Duodenal mucosa (tissue), 2 donors: ENCODE data around the gene MANBA.
A peak's percentile ranks its signal among the peaks of the same experiment; 100 is the strongest.
"Not testable (repeated sequence)": the region's sequence is repeated elsewhere in the genome, so short reads cannot be mapped to it uniquely, and the experiment has no call there.

Source experiments
- H3K27ac ChIP-seq: one replicate; pipeline ENCODE4 v1.7.0; 2013; ENCODE audit warnings: low read depth, low read length
- H3K27me3 ChIP-seq, 2 donors: one replicate each; pipeline ENCODE4 v1.7.0; 2013; ENCODE audit warnings: low read length in 2 of 2, control low read depth in 1 of 2; ENCODE audit not compliant: insufficient read depth in 2 of 2, control insufficient read depth in 1 of 2
- H3K36me3 ChIP-seq, 2 donors: one replicate each; pipeline ENCODE4 v1.7.0; 2013; ENCODE audit warnings: low read length in 2 of 2, control low read depth in 1 of 2; ENCODE audit not compliant: insufficient read depth in 2 of 2, control insufficient read depth in 1 of 2
- H3K4me1 ChIP-seq, 2 donors: one replicate each; pipeline ENCODE4 v1.7.0; 2013; ENCODE audit warnings: low read length in 2 of 2, control low read depth in 1 of 2; ENCODE audit not compliant: insufficient read depth in 2 of 2, control insufficient read depth in 1 of 2
- H3K4me3 ChIP-seq, 2 donors: one replicate each; pipeline ENCODE4 v1.7.0; 2013; ENCODE audit warnings: low read length in 2 of 2, low read depth in 1 of 2
- H3K9ac ChIP-seq, 2 donors: one replicate each; pipeline ENCODE4 v1.7.0; 2013; ENCODE audit warnings: low read length in 2 of 2, low read depth in 1 of 2
- H3K9me3 ChIP-seq, 2 donors: one replicate each; pipeline ENCODE4 v1.7.0; 2013; ENCODE audit warnings: low read length in 2 of 2, control low read depth in 1 of 2; ENCODE audit not compliant: control insufficient read depth in 1 of 2

The MANBA gene

GRCh38 chr4:102772738-102773340 lies 12.1 kb upstream of the MANBA start:
- H3K4me3 ChIP-seq: no peak overlapping the region
- H3K27me3 ChIP-seq: no peaks in the 10 kb centered on the region
- H3K4me1 ChIP-seq: no peaks in the 10 kb centered on the region
- no peaks in the 10 kb centered on the region for H3K36me3 ChIP-seq
- no peak overlapping the region for H3K9ac ChIP-seq
- H3K27ac ChIP-seq: no peak overlapping the region
- no peaks in the 10 kb centered on the region for H3K9me3 ChIP-seq

- no peaks in the 10 kb centered on the region for H3K27me3 ChIP-seq
- H3K4me1 ChIP-seq: peaks cover 7 to 12% of the 10 kb centered on the region in 2 donors
- no peak overlapping the region for H3K9ac ChIP-seq
- no peak overlapping the region for H3K27ac ChIP-seq
- H3K9me3 ChIP-seq: no peaks in the 10 kb centered on the region
- H3K4me3 ChIP-seq: no peak overlapping the region
- no peaks in the 10 kb centered on the region for H3K36me3 ChIP-seq
Observed at GRCh38 chr4:102764901-102765300, 4.1 kb upstream of the MANBA start.

- Histone ChIP-seq H3K36me3 (no peaks in the 10 kb centered on the region), H3K9me3 (no peaks in the 10 kb centered on the region), H3K4me1 (peaks cover 22 to 30% of the 10 kb centered on the region in 2 donors), H3K4me3 (peak overlapping the region; percentile 95 to 98), H3K9ac (peak overlapping the region in 1 of 2 donors; percentile 95), H3K27ac (no peak overlapping the region), H3K27me3 (no peaks in the 10 kb centered on the region)
Observed at GRCh38 chr4:102761906-102762305, 1.1 kb upstream of the MANBA start.

- no peaks in the 10 kb centered on the region for H3K27me3 ChIP-seq
- peak overlapping the region; percentile 79 to 95 for H3K9ac ChIP-seq
- peak overlapping the region; percentile 95 to 98 for H3K4me3 ChIP-seq
- H3K27ac ChIP-seq: no peak overlapping the region
- no peaks in the 10 kb centered on the region for H3K36me3 ChIP-seq
- peaks cover 22 to 30% of the 10 kb centered on the region in 2 donors for H3K4me1 ChIP-seq
- no peaks in the 10 kb centered on the region for H3K9me3 ChIP-seq
Observed at GRCh38 chr4:102761296-102761701, 531 bp upstream of the MANBA start.

- Histone ChIP-seq H3K27ac (peak overlapping the region; percentile 83), H3K36me3 (no peaks in the 10 kb centered on the region), H3K9ac (peak overlapping the region; percentile 79 to 95), H3K4me3 (peak overlapping the region; percentile 95 to 98), H3K9me3 (no peaks in the 10 kb centered on the region), H3K27me3 (no peaks in the 10 kb centered on the region), H3K4me1 (peaks cover 22 to 30% of the 10 kb centered on the region in 2 donors)
Observed at GRCh38 chr4:102759831-102760644, 730 bp downstream of the MANBA start.

- H3K9me3 ChIP-seq: no peaks in the 10 kb centered on the region
- no peak overlapping the region for H3K4me3 ChIP-seq
- no peaks in the 10 kb centered on the region for H3K27me3 ChIP-seq
- H3K36me3 ChIP-seq: no peaks in the 10 kb centered on the region
- peaks cover 22 to 30% of the 10 kb centered on the region in 2 donors for H3K4me1 ChIP-seq
- no peak overlapping the region for H3K27ac ChIP-seq
- no peak overlapping the region for H3K9ac ChIP-seq
Observed at GRCh38 chr4:102758241-102759160, 2.3 kb downstream of the MANBA start.

GRCh38 chr4:102757681-102758080 lies 3.1 kb downstream of the MANBA start:
- no peaks in the 10 kb centered on the region for H3K36me3 ChIP-seq
- no peaks in the 10 kb centered on the region for H3K27me3 ChIP-seq
- H3K27ac ChIP-seq: no peak overlapping the region
- H3K9me3 ChIP-seq: no peaks in the 10 kb centered on the region
- H3K4me3 ChIP-seq: no peak overlapping the region
- peaks cover 22 to 30% of the 10 kb centered on the region in 2 donors for H3K4me1 ChIP-seq
- no peak overlapping the region for H3K9ac ChIP-seq

GRCh38 chr4:102754044-102754443 lies 6.7 kb downstream of the MANBA start:
- Histone ChIP-seq H3K9me3 (no peaks in the 10 kb centered on the region), H3K27ac (no peak overlapping the region), H3K27me3 (no peaks in the 10 kb centered on the region), H3K4me3 (no peak overlapping the region), H3K4me1 (peaks cover 4 to 15% of the 10 kb centered on the region in 2 donors), H3K9ac (no peak overlapping the region), H3K36me3 (no peaks in the 10 kb centered on the region)

GRCh38 chr4:102751941-102752340 lies 8.8 kb downstream of the MANBA start:
- H3K4me3 ChIP-seq: no peak overlapping the region
- no peaks in the 10 kb centered on the region for H3K4me1 ChIP-seq
- H3K9ac ChIP-seq: no peak overlapping the region
- H3K9me3 ChIP-seq: no peaks in the 10 kb centered on the region
- H3K27me3 ChIP-seq: no peaks in the 10 kb centered on the region
- H3K36me3 ChIP-seq: no peaks in the 10 kb centered on the region
- H3K27ac ChIP-seq: no peak overlapping the region

- H3K4me3 ChIP-seq, H3K4me1 ChIP-seq, H3K9me3 ChIP-seq, H3K9ac ChIP-seq, H3K27ac ChIP-seq, H3K27me3 ChIP-seq, H3K36me3 ChIP-seq: not testable (repeated sequence)
Observed at GRCh38 chr4:102743352-102743751, 17.4 kb downstream of the MANBA start.
